Neural crest cell (in vitro differentiated cells): ENCODE results near the gene ARHGAP18. TPM values are rescaled to one million over a fixed set of nuclear protein-coding genes. Genes with fewer than 3 reads are reported as not detected.

ENCODE experiments used
- DNase-seq: peaks from one replicate; pipeline ENCODE4 v3.0.0; 2021; ENCODE audit warnings: low read depth, mixed read lengths, low spot score
- H3K27ac Mint-ChIP-seq: one replicate; pipeline ENCODE4 v1.8.0; 2021; ENCODE audit warnings: mild to moderate bottlenecking, mixed read lengths; ENCODE audit not compliant: unreplicated experiment
- H3K27me3 Mint-ChIP-seq: 2 replicates; pipeline ENCODE4 v1.8.0; 2021; ENCODE audit warnings: low read depth, mild to moderate bottlenecking, mixed read lengths
- H3K36me3 Mint-ChIP-seq: 2 replicates; pipeline ENCODE4 v1.8.0; 2021; ENCODE audit warnings: low read depth, mild to moderate bottlenecking, mixed read lengths
- H3K4me1 Mint-ChIP-seq: 2 replicates; pipeline ENCODE4 v1.8.0; 2021; ENCODE audit warnings: mixed read lengths
- H3K4me3 Mint-ChIP-seq: one replicate; pipeline ENCODE4 v1.8.0; 2021; ENCODE audit warnings: mild to moderate bottlenecking, mixed read lengths
- H3K9me3 Mint-ChIP-seq: 2 replicates; pipeline ENCODE4 v1.8.0; 2021; ENCODE audit warnings: mixed read lengths
- total RNA-seq: library from RNA; stranded (reverse); gene quantifications from 2 replicates; pipeline ENCODE4 v1.2.1, GENCODE V29; 2021
- TF ChIP-seq, protein P1 (sequence below): fragments of 200-600 bp; sonication (generic); conservative IDR thresholded peaks from 2 replicates; pipeline ENCODE4 v1.5.0; 2021; ENCODE audit warnings: antibody characterized with exemption, mild to moderate bottlenecking

The ARHGAP18 gene
- total RNA-seq, 1 donor from 2014 or later, result 3.4 TPM

DNA sequence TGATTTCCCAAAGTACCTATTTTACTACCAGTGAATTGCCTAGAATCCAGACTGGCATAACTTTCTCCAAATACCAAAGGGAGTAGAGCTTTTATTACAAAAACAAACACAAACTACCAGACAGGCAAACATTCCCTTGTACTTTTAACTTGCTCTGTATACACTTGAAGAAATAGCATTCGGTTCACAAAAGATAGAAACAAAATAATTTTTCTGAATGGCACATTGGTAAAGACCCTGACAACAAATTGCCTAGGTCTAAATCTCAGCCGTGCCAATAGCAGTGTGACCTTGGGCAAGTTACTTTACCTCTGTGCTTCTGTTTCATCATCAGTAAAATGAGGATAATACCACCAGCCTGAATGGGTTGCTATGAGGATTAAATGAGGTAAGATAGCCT is 15.9 kb downstream of the ARHGAP18 start:
- DNase-seq, result no peak
- Mint-ChIP-seq H3K4me1 (peaks cover 10% of the 10 kb centered on the region), H3K9me3 (no peaks in the 10 kb centered on the region), H3K27ac (no peak overlapping the region), H3K27me3 (no peaks in the 10 kb centered on the region), H3K36me3 (no peaks in the 10 kb centered on the region), H3K4me3 (no peak overlapping the region)
- TF ChIP-seq, protein P1, sequence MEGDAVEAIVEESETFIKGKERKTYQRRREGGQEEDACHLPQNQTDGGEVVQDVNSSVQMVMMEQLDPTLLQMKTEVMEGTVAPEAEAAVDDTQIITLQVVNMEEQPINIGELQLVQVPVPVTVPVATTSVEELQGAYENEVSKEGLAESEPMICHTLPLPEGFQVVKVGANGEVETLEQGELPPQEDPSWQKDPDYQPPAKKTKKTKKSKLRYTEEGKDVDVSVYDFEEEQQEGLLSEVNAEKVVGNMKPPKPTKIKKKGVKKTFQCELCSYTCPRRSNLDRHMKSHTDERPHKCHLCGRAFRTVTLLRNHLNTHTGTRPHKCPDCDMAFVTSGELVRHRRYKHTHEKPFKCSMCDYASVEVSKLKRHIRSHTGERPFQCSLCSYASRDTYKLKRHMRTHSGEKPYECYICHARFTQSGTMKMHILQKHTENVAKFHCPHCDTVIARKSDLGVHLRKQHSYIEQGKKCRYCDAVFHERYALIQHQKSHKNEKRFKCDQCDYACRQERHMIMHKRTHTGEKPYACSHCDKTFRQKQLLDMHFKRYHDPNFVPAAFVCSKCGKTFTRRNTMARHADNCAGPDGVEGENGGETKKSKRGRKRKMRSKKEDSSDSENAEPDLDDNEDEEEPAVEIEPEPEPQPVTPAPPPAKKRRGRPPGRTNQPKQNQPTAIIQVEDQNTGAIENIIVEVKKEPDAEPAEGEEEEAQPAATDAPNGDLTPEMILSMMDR, result no peak

DNA sequence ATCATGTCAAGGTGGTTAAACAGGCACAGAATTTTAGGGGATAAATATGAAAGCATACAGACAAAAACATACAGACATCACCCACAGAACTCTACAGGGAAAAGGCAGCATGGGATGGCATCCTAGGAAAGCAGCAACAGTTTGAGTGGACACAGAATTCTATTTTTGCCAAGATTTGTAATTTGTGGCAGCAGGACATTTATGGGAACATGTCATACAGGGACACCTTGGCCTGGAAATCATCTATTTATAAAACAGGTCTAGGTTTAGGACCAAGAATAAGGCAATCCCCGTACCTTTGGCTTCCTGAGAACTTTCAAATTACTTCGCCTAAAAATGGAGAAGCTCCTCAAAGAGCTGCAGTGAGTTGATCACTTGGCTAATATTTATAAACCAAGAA is 17.5 kb downstream of the ARHGAP18 start:
- no peak overlapping the region for H3K27ac Mint-ChIP-seq
- no peaks in the 10 kb centered on the region for H3K36me3 Mint-ChIP-seq
- no peak overlapping the region for H3K4me3 Mint-ChIP-seq
- no peak for DNase-seq
- TF ChIP-seq, protein P1, result no peak
- H3K9me3 Mint-ChIP-seq, result no peaks in the 10 kb centered on the region
- peaks cover 10% of the 10 kb centered on the region for H3K4me1 Mint-ChIP-seq
- H3K27me3 Mint-ChIP-seq, result no peaks in the 10 kb centered on the region

- no peak for DNase-seq
- H3K9me3 Mint-ChIP-seq, result no peaks in the 10 kb centered on the region
- TF ChIP-seq, protein P1, result no peak
- H3K4me1 Mint-ChIP-seq, result peaks cover 10% of the 10 kb centered on the region
- no peaks in the 10 kb centered on the region for H3K27me3 Mint-ChIP-seq
- H3K4me3 Mint-ChIP-seq, result no peak overlapping the region
- H3K36me3 Mint-ChIP-seq, result no peaks in the 10 kb centered on the region
- no peak overlapping the region for H3K27ac Mint-ChIP-seq
Measured at GRCh38 chr6:129691709-129692108, 18.3 kb downstream of the ARHGAP18 start.

GRCh38 chr6:129691043-129691640 is 18.8 kb downstream of the ARHGAP18 start:
- Mint-ChIP-seq H3K27me3 (no peaks in the 10 kb centered on the region), H3K36me3 (no peaks in the 10 kb centered on the region), H3K4me1 (peaks cover 10% of the 10 kb centered on the region), H3K4me3 (no peak overlapping the region), H3K27ac (no peak overlapping the region), H3K9me3 (no peaks in the 10 kb centered on the region)
- no peak for DNase-seq
- TF ChIP-seq, protein P1, result no peak

GRCh38 chr6:129686941-129687627 is 22.9 kb downstream of the ARHGAP18 start:
- Mint-ChIP-seq H3K4me1 (peaks cover 12% of the 10 kb centered on the region), H3K36me3 (no peaks in the 10 kb centered on the region), H3K4me3 (no peak overlapping the region), H3K27ac (no peak overlapping the region), H3K9me3 (no peaks in the 10 kb centered on the region), H3K27me3 (no peaks in the 10 kb centered on the region)
- no peak for DNase-seq
- TF ChIP-seq, protein P1, result no peak
